H1 (cell line): Measurements from ENCODE around the gene CACNA2D4. TPM values are rescaled to one million over a fixed set of nuclear protein-coding genes. Genes with fewer than 3 reads are reported as not detected.

Experiments
- CTCF ChIA-PET: fragments of 300-600 bp; sonication (Branson Sonifier 250); formaldehyde crosslinking; loops from one replicate; lab custom pipeline; 2021; ENCODE audit not compliant: partially characterized antibody; lab: Charles Lee
- POLR2A ChIA-PET: fragments of 300-600 bp; sonication (Branson Sonifier 250); formaldehyde crosslinking; loops from one replicate; lab custom pipeline; 2021; ENCODE audit warnings: inconsistent platforms; ENCODE audit not compliant: partially characterized antibody; lab: Charles Lee
- DNase-seq, 2 experiments: peaks; one replicate each; pipeline versions ENCODE4 v3.0.0 to v3.0.0-alpha.2; 2010 to 2022; ENCODE audit warnings: low spot score in 2 of 2, low read depth in 1 of 2, mixed read lengths in 1 of 2
- FAIRE-seq: peaks from 2 replicates; lab custom pipeline; 2011; peaks lifted over from hg19 to GRCh38; lab: Jason Lieb, UNC
- H2AFZ ChIP-seq: 2 replicates; pipeline ENCODE4 v1.8.1; 2012; ENCODE audit warnings: low read length, inconsistent platforms
- H2AK5ac ChIP-seq: 2 replicates; pipeline ENCODE4 v1.6.1; 2013; ENCODE audit warnings: low read depth, low read length
- H2BK120ac ChIP-seq: replicated peaks from 2 replicates; pipeline ENCODE3; 2013; ENCODE audit warnings: low read depth, low read length, inconsistent platforms
- H2BK12ac ChIP-seq: 2 replicates; pipeline ENCODE4 v1.6.1; 2013; ENCODE audit warnings: low read depth, low read length
- H2BK15ac ChIP-seq: 2 replicates; pipeline ENCODE4 v1.6.1; 2013; ENCODE audit warnings: low read length
- H2BK20ac ChIP-seq: 2 replicates; pipeline ENCODE4 v1.6.1; 2013; ENCODE audit warnings: low read length
- H2BK5ac ChIP-seq: 2 replicates; pipeline ENCODE4 v1.6.1; 2013; ENCODE audit warnings: low read depth, low read length
- H3K14ac ChIP-seq: 2 replicates; pipeline ENCODE4 v1.6.1; 2013; ENCODE audit warnings: inconsistent platforms; ENCODE audit not compliant: insufficient read length
- H3K18ac ChIP-seq: 2 replicates; pipeline ENCODE4 v1.6.1; 2013; ENCODE audit warnings: low read length; ENCODE audit errors: extremely low read depth
- H3K23ac ChIP-seq: 2 replicates; pipeline ENCODE4 v1.6.1; 2013; ENCODE audit warnings: inconsistent platforms; ENCODE audit not compliant: insufficient read length
- H3K23me2 ChIP-seq: 2 replicates; pipeline ENCODE4 v1.6.1; 2013; ENCODE audit warnings: low read depth, low read length
- H3K27ac ChIP-seq: 2 replicates; pipeline ENCODE4 v1.6.1; 2011; ENCODE audit warnings: low read depth, low read length, inconsistent platforms
- H3K27me3 ChIP-seq, 4 experiments: replicated peaks in 1 of 4; 1 replicate in 1 of 4; 2 replicates in 3 of 4; pipeline versions ENCODE4 v1.6.1 to v1.8.1; 2011 to 2013; ENCODE audit warnings: low read length in 3 of 4, mild to moderate bottlenecking in 3 of 4, inconsistent platforms in 2 of 4, mixed read lengths in 2 of 4, moderate library complexity in 1 of 4; ENCODE audit not compliant: control insufficient read depth in 3 of 4, insufficient read depth in 3 of 4; ENCODE audit errors: extremely low read depth in 1 of 4
- H3K36me3 ChIP-seq, 4 experiments: 2 replicates each; pipeline versions ENCODE4 v1.6.1 to v1.8.1; 2011 to 2013; ENCODE audit warnings: mild to moderate bottlenecking in 4 of 4, low read length in 3 of 4, moderate library complexity in 2 of 4, control low read depth in 1 of 4, inconsistent platforms in 1 of 4; ENCODE audit not compliant: insufficient read depth in 4 of 4, control insufficient read depth in 2 of 4
- H3K4ac ChIP-seq: replicated peaks from 2 replicates; pipeline ENCODE3; 2013; ENCODE audit warnings: low read length, low read depth, mixed read lengths, inconsistent platforms; ENCODE audit not compliant: insufficient read length
- H3K4me1 ChIP-seq, 4 experiments: replicated peaks in 1 of 4; 1 replicate in 1 of 4; 2 replicates in 3 of 4; pipeline versions ENCODE4 v1.6.1 to v1.8.1; 2011 to 2013; ENCODE audit warnings: low read length in 3 of 4, inconsistent platforms in 2 of 4, mixed read lengths in 1 of 4; ENCODE audit not compliant: insufficient read depth in 4 of 4, control insufficient read depth in 3 of 4
- H3K4me2 ChIP-seq, 2 experiments: 2 replicates each; pipeline versions ENCODE4 v1.6.1 to v1.8.1; 2011 to 2013; ENCODE audit warnings: low read depth in 2 of 2, low read length in 2 of 2, control low read depth in 1 of 2, inconsistent platforms in 1 of 2, mild to moderate bottlenecking in 1 of 2; ENCODE audit not compliant: insufficient read depth in 1 of 2
- H3K4me3 ChIP-seq, 4 experiments: fragments of 200-600, 300-600 bp in 1 of 4; sonication (generic), shearing (Covaris generic), sonication (Bioruptor Twin) in 1 of 4; 2 replicates each; pipeline versions ENCODE4 v1.5.1 to v1.8.1; 2011 to 2016; ENCODE audit warnings: low read length in 4 of 4, low read depth in 3 of 4, control low read depth in 2 of 4, inconsistent platforms in 2 of 4, mild to moderate bottlenecking in 2 of 4, mixed read lengths in 1 of 4, moderate library complexity in 1 of 4; ENCODE audit not compliant: insufficient read depth in 2 of 4; ENCODE audit errors: extremely low read depth in 1 of 4
- H3K56ac ChIP-seq: replicated peaks from 2 replicates; pipeline ENCODE3; 2013; ENCODE audit warnings: low read depth, mild to moderate bottlenecking, mixed read lengths, low read length, inconsistent platforms; ENCODE audit not compliant: insufficient read length
- H3K79me1 ChIP-seq: 2 replicates; pipeline ENCODE4 v1.6.1; 2013; ENCODE audit warnings: low read depth, low read length, control low read depth
- H3K79me2 ChIP-seq, 2 experiments: 2 replicates each; pipeline versions ENCODE4 v1.6.1 to v1.8.1; 2012 to 2013; ENCODE audit warnings: low read length in 2 of 2, mild to moderate bottlenecking in 2 of 2, inconsistent platforms in 1 of 2; ENCODE audit not compliant: insufficient read depth in 2 of 2, control insufficient read depth in 1 of 2
- H3K9ac ChIP-seq, 4 experiments: replicated peaks in 1 of 4; 1 replicate in 1 of 4; 2 replicates in 3 of 4; pipeline versions ENCODE4 v1.6.1 to v1.8.1; 2011 to 2013; ENCODE audit warnings: low read depth in 3 of 4, low read length in 3 of 4, control low read depth in 2 of 4, mild to moderate bottlenecking in 2 of 4, moderate library complexity in 2 of 4, inconsistent platforms in 1 of 4; ENCODE audit errors: extremely low read depth in 1 of 4
- H3K9me3 ChIP-seq, 2 experiments: 2 replicates each; pipeline versions ENCODE4 v1.6.1 to v1.8.1; 2012 to 2013; ENCODE audit warnings: mild to moderate bottlenecking in 2 of 2, moderate library complexity in 2 of 2, control low read depth in 1 of 2, inconsistent platforms in 1 of 2, low read depth in 1 of 2, low read length in 1 of 2, mixed read lengths in 1 of 2; ENCODE audit not compliant: insufficient read depth in 2 of 2
- H4K20me1 ChIP-seq, 2 experiments: replicated peaks in 1 of 2; 2 replicates each; pipeline versions ENCODE3 to v1.8.1; 2011 to 2013; ENCODE audit warnings: inconsistent platforms in 2 of 2, low read length in 2 of 2, mild to moderate bottlenecking in 1 of 2; ENCODE audit not compliant: insufficient read depth in 2 of 2, control insufficient read depth in 1 of 2
- H4K5ac ChIP-seq: 2 replicates; pipeline ENCODE4 v1.6.1; 2013; ENCODE audit warnings: low read length, low read depth, mixed read lengths, inconsistent platforms; ENCODE audit not compliant: insufficient read length
- H4K8ac ChIP-seq: 2 replicates; pipeline ENCODE4 v1.8.0; 2013; ENCODE audit warnings: mild to moderate bottlenecking, moderate library complexity, low read length, inconsistent platforms; ENCODE audit not compliant: insufficient read depth; ENCODE audit errors: extremely low read depth
- H4K91ac ChIP-seq: replicated peaks from 2 replicates; pipeline ENCODE3; 2013; ENCODE audit warnings: low read length, mixed read lengths, inconsistent platforms; ENCODE audit not compliant: insufficient read length
- BRCA1 ChIP-seq: IDR thresholded peaks from 2 replicates; pipeline ENCODE4 v1.6.1; 2012; ENCODE audit warnings: low read depth, low read length, improper control_type of control experiment
- CTBP2 ChIP-seq: IDR thresholded peaks from 2 replicates; pipeline ENCODE4 v1.7.0; 2011; ENCODE audit warnings: borderline replicate concordance, mild to moderate bottlenecking, moderate library complexity, mixed read lengths, low read length; ENCODE audit not compliant: insufficient read depth, insufficient read length
- EGR1 ChIP-seq: IDR thresholded peaks from 2 replicates; pipeline ENCODE4 v1.6.1; 2011; ENCODE audit warnings: low read depth, low read length, borderline replicate concordance
- EZH2 ChIP-seq: fragments of 200-600 bp; sonication (generic); IDR thresholded peaks from 2 replicates; pipeline ENCODE4 v1.7.1; 2012; ENCODE audit warnings: low read depth, mild to moderate bottlenecking, moderate library complexity, low read length, inconsistent platforms; ENCODE audit not compliant: severe bottlenecking
- HDAC6 ChIP-seq: IDR thresholded peaks from one replicate; pipeline ENCODE4 v1.7.1; 2012; ENCODE audit warnings: low read depth, mild to moderate bottlenecking, inconsistent platforms, low read length, moderate library complexity
- KDM5A ChIP-seq: fragments of 200-600 bp; IDR thresholded peaks from 2 replicates; pipeline ENCODE4 v1.7.1; 2012; ENCODE audit warnings: mild to moderate bottlenecking, low read length, inconsistent platforms, mixed read lengths
- SP4 ChIP-seq: IDR thresholded peaks from 2 replicates; pipeline ENCODE4 v1.6.1; 2012; ENCODE audit warnings: low read length, inconsistent platforms
- SRF ChIP-seq: IDR thresholded peaks from 2 replicates; pipeline ENCODE4 v1.6.1; 2011; ENCODE audit warnings: mild to moderate bottlenecking, low read depth, low read length, moderate library complexity
- WGBS, 2 experiments: shearing (Covaris generic) in 1 of 2; methylation state at CpG; one replicate each; pipeline versions ENCODE4 v1.1.6 to v1.1.7; 2013 to 2015; ENCODE audit warnings: low lambda C conversion rate in 2 of 2, mixed read lengths in 2 of 2, inconsistent platforms in 1 of 2, low coverage in 1 of 2, missing lambda C conversion rate in 1 of 2; ENCODE audit not compliant: insufficient replicate concordance in 2 of 2, insufficient coverage in 1 of 2, insufficient read length in 1 of 2; ENCODE audit errors: extremely low coverage in 1 of 2, missing lambda C conversion rate in 1 of 2; 5-methylcytosine and 5-hydroxymethylcytosine counted together
- polyA plus RNA-seq, 7 experiments: library from polyadenylated mRNA; depleted of rRNA in 3 of 7; stranded (reverse) in 5 of 7; unstranded in 2 of 7; fragments of >200 nt in 5 of 7; fragments of 200-250 nt in 2 of 7; gene quantifications; 1 replicate in 5 of 7; 2 replicates in 1 of 7; 4 replicates in 1 of 7; pipeline versions ENCODE4 v1.2.1 to v1.2.3, GENCODE V29; 2011 to 2013; ENCODE audit warnings: missing spikeins in 2 of 7, mixed read lengths in 2 of 7
- total RNA-seq: library from RNA; stranded (reverse); fragmentation: NEBNext Ultra II Directional; extraction: Animal tissue kit (Norgen Biotek cat#: 25700); gene quantifications from 2 replicates; pipeline ENCODE4 v1.2.1, GENCODE V29; 2021
- TF ChIP-seq, protein P1 (sequence below): IDR thresholded peaks from 2 replicates; pipeline ENCODE4 v1.6.1; 2012; ENCODE audit warnings: low read length, inconsistent platforms
- TF ChIP-seq, protein P2 (sequence below), 3 experiments: IDR thresholded peaks; 1 replicate in 2 of 3; 2 replicates in 1 of 3; pipeline versions ENCODE4 v1.5.1 to v1.6.1; 2011; ENCODE audit warnings: low read length in 3 of 3, mild to moderate bottlenecking in 3 of 3, inconsistent platforms in 2 of 3, low read depth in 1 of 3, moderate library complexity in 1 of 3; ENCODE audit not compliant: insufficient read depth in 1 of 3; ENCODE audit errors: control extremely low read depth in 1 of 3

CACNA2D4 gene
- total and polyA plus RNA-seq, 2 of the 8 experiments (the other 6 are each of a cell fraction or from before 2014, with no cell fraction given): 0.44 to 0.88 TPM

DNA sequence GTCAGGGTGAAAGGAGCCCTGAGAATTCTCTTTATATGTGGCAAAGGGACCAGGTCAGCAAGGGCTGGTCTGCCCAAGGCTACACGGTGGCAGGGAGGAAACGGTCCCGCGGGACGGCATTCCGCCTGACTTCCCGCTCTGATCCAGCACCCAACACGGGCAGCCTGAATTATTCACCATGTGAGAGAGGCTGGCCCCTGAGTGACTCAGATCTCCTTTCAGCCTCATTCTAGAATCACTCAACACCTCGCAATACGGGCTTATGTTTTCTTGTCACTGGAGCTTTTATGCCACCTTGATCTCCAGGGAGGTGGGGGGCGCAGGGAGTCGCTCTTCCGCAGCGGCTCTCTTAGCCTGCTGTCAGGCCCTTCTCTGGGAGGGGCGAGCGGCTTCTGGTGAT, 89.6 kb downstream of the CACNA2D4 start:
- Histone ChIP-seq H3K79me2 (no peaks in the 10 kb centered on the region), H3K4me3 (no peak overlapping the region), H3K23me2 (peaks cover 3% of the 10 kb centered on the region; the same call in 1 of the 2 replicates), H2BK5ac (no peak overlapping the region), H3K4ac (no peak overlapping the region), H3K14ac (no peak overlapping the region), H3K27ac (no peak overlapping the region), H3K4me1 (peaks cover 0 to 8% (median 6%) of the 10 kb centered on the region in 4 experiments; a peak in 5 of 7 replicates), H2AK5ac (no peak overlapping the region), H3K27me3 (peaks cover 0 to 5% (median 2%) of the 10 kb centered on the region in 4 experiments; a peak in 3 of 7 replicates), H2BK12ac (no peak overlapping the region), H2AFZ (no peak overlapping the region), H3K4me2 (no peak overlapping the region), H4K20me1 (peaks cover 0 to 4% of the 10 kb centered on the region in 2 experiments), H3K9ac (no peak overlapping the region), H4K5ac (no peak overlapping the region), H2BK120ac (no peak overlapping the region), H3K9me3 (no peaks in the 10 kb centered on the region), H3K79me1 (no peaks in the 10 kb centered on the region; the same call in 1 of the 2 replicates), H3K23ac (no peak overlapping the region), H3K18ac (no peak overlapping the region), H2BK20ac (no peak overlapping the region), H2BK15ac (no peak overlapping the region), H4K91ac (no peak overlapping the region), H3K36me3 (no peaks in the 10 kb centered on the region), H4K8ac (no peak overlapping the region), H3K56ac (no peak overlapping the region)
- no peak for DNase-seq
- 91% methylated on average over 15 of the region's 16 CpGs; no CpG with 5 or more reads in 1 of the 2 experiments for WGBS, 2 experiments
- CTCF ChIA-PET: interaction anchor here (0.7 to 3.9 kb wide), 5 partner anchors 13 to 111 kb away, joined by 3 to 20 read pairs (median 4); no protein-coding TSS in a partner anchor
- TF ChIP-seq, protein P1, sequence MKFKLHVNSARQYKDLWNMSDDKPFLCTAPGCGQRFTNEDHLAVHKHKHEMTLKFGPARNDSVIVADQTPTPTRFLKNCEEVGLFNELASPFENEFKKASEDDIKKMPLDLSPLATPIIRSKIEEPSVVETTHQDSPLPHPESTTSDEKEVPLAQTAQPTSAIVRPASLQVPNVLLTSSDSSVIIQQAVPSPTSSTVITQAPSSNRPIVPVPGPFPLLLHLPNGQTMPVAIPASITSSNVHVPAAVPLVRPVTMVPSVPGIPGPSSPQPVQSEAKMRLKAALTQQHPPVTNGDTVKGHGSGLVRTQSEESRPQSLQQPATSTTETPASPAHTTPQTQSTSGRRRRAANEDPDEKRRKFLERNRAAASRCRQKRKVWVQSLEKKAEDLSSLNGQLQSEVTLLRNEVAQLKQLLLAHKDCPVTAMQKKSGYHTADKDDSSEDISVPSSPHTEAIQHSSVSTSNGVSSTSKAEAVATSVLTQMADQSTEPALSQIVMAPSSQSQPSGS: no peak
- TF ChIP-seq HDAC6: no peak
- no peak for TF ChIP-seq BRCA1
- TF ChIP-seq EGR1: no peak
- no peak for TF ChIP-seq SRF
- TF ChIP-seq SP4: no peak
- TF ChIP-seq, protein P2, sequence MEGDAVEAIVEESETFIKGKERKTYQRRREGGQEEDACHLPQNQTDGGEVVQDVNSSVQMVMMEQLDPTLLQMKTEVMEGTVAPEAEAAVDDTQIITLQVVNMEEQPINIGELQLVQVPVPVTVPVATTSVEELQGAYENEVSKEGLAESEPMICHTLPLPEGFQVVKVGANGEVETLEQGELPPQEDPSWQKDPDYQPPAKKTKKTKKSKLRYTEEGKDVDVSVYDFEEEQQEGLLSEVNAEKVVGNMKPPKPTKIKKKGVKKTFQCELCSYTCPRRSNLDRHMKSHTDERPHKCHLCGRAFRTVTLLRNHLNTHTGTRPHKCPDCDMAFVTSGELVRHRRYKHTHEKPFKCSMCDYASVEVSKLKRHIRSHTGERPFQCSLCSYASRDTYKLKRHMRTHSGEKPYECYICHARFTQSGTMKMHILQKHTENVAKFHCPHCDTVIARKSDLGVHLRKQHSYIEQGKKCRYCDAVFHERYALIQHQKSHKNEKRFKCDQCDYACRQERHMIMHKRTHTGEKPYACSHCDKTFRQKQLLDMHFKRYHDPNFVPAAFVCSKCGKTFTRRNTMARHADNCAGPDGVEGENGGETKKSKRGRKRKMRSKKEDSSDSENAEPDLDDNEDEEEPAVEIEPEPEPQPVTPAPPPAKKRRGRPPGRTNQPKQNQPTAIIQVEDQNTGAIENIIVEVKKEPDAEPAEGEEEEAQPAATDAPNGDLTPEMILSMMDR (IDR thresholded peaks at IDR 0.05; ENCODE audit: control extremely low read depth in 1 of 3, insufficient read depth in 1 of 3, low read depth in 1 of 3, low read length in 3 of 3): no peak
- TF ChIP-seq KDM5A: no peak
- TF ChIP-seq EZH2: no peak
- TF ChIP-seq CTBP2: no peak
- POLR2A ChIA-PET: no interaction called here
- no peak for FAIRE-seq
